ENCODE measurements around the gene KSR2.

GRCh38 chr12:117844114-117844830 lies 124.5 kb downstream of the KSR2 start:
- no peak for TF ChIP-seq CTCF (conservative IDR thresholded peaks at IDR 0.05; ENCODE audit: low read depth, low read length)
- TF ChIP-seq MXI1 (IDR thresholded peaks at IDR 0.05; ENCODE audit: borderline replicate concordance, low read depth, low read length), result no peak
- no peak for TF ChIP-seq POLR2A (IDR thresholded peaks at IDR 0.05; ENCODE audit: low read depth, low read length)
- TF ChIP-seq CEBPB (IDR thresholded peaks at IDR 0.05; ENCODE audit: low read depth, low read length), result no peak
- no peak for TF ChIP-seq USF2 (IDR thresholded peaks at IDR 0.05; ENCODE audit: low read depth, low read length)
- TF ChIP-seq RFX5 (IDR thresholded peaks at IDR 0.05; ENCODE audit: low read depth, low read length), result no peak

Measured in IMR-90 (cell line).